K562 (cell line): ENCODE data around the gene AJM1. TPM values are rescaled to one million over a fixed set of nuclear protein-coding genes. Genes with fewer than 3 reads are reported as not detected.

ENCODE experiments used
- ATAC-seq: fragments of 200-7000 bp; cut with Tn5 transposase; 3 replicates; pipeline ENCODE4 v1.9.1; 2020; ENCODE audit warnings: moderate library complexity
- BruUV-seq: library from RNA; stranded (reverse); fragments of 400-500 nt; replicated peaks from 2 replicates; lab custom pipeline; 2021; lab: Mats Ljungman, UMichigan
- CTCF ChIA-PET: fragments of 300-600 bp; formaldehyde crosslinking; extraction: SDS; loops from one replicate; lab custom pipeline; 2021; ENCODE audit warnings: low intra/inter-chr PET ratio; lab: Yijun Ruan, JAX
- POLR2A ChIA-PET: fragments of 300-600, 350-650 bp; sonication (Branson Sonifier 250); formaldehyde crosslinking; extraction: SDS; loops from one replicate; lab custom pipeline; 2021; ENCODE audit warnings: antibody characterized with exemption, inconsistent platforms; lab: Yijun Ruan, JAX
- DNase-seq, 4 experiments: peaks; one replicate each; pipeline versions ENCODE4 v3.0.0 to v3.0.0-alpha.2; 2011 to 2018; ENCODE audit warnings: low spot score in 3 of 4, mixed read lengths in 3 of 4; ENCODE audit errors: extremely low read depth in 1 of 4
- FAIRE-seq: peaks from 2 replicates; lab custom pipeline; 2011; peaks lifted over from hg19 to GRCh38; lab: Jason Lieb, UNC
- H2AFZ ChIP-seq: 2 replicates; pipeline ENCODE4 v1.6.0; 2011; ENCODE audit warnings: low read depth, low read length, control low read depth, inconsistent platforms
- H3K27ac ChIP-seq: fragments of 200-600 bp; 3 replicates; pipeline ENCODE4 v1.8.0; 2011; ENCODE audit warnings: low read depth, mild to moderate bottlenecking, control low read depth, inconsistent platforms, low read length, moderate library complexity, mixed read lengths; ENCODE audit errors: extremely low read depth
- H3K27me3 ChIP-seq, 2 experiments: fragments of 300-600 bp in 1 of 2; 2 replicates in 1 of 2; 3 replicates in 1 of 2; pipeline versions ENCODE4 v1.6.0 to v1.8.0; 2011; ENCODE audit warnings: inconsistent platforms in 2 of 2, low read length in 2 of 2, mild to moderate bottlenecking in 1 of 2, mixed read lengths in 1 of 2, moderate library complexity in 1 of 2; ENCODE audit not compliant: control insufficient read depth in 2 of 2, insufficient read depth in 2 of 2
- H3K36me3 ChIP-seq: fragments of 300-600 bp; 3 replicates; pipeline ENCODE4 v1.8.0; 2011; ENCODE audit warnings: mild to moderate bottlenecking, low read length, inconsistent platforms; ENCODE audit not compliant: control insufficient read depth, insufficient read depth
- H3K4me1 ChIP-seq, 2 experiments: fragments of 200-600 bp in 1 of 2; replicated peaks in 1 of 2; 2 replicates in 1 of 2; 3 replicates in 1 of 2; pipeline versions ENCODE4 v1.5.1 to v1.8.0; 2011; ENCODE audit warnings: inconsistent platforms in 2 of 2, low read length in 2 of 2, mild to moderate bottlenecking in 1 of 2, mixed read lengths in 1 of 2, moderate library complexity in 1 of 2; ENCODE audit not compliant: control insufficient read depth in 2 of 2, insufficient read depth in 2 of 2
- H3K4me2 ChIP-seq: 2 replicates; pipeline ENCODE4 v1.6.1; 2011; ENCODE audit warnings: low read length, control low read depth, inconsistent platforms, mixed read lengths; ENCODE audit not compliant: insufficient read depth
- H3K4me3 ChIP-seq: fragments of 200-600 bp; sonication (generic), shearing (Covaris generic); 2 replicates; pipeline ENCODE4 v1.5.1; 2016; ENCODE audit warnings: control low read depth, inconsistent platforms
- H3K79me2 ChIP-seq: fragments of 200-600 bp; 3 replicates; pipeline ENCODE4 v1.8.0; 2011; ENCODE audit warnings: low read length, inconsistent platforms; ENCODE audit not compliant: control insufficient read depth, insufficient read depth
- H3K9ac ChIP-seq, 2 experiments: 2 replicates each; pipeline versions ENCODE4 v1.6.0 to v1.6.1; 2011; ENCODE audit warnings: low read depth in 2 of 2, low read length in 2 of 2, control low read depth in 1 of 2, inconsistent platforms in 1 of 2, mild to moderate bottlenecking in 1 of 2, mixed read lengths in 1 of 2; ENCODE audit not compliant: insufficient read depth in 1 of 2
- H3K9me1 ChIP-seq: one replicate; pipeline ENCODE4 v1.6.0; 2011; ENCODE audit warnings: inconsistent platforms, mild to moderate bottlenecking, low read length, moderate library complexity; ENCODE audit not compliant: control insufficient read depth, insufficient read depth
- H3K9me3 ChIP-seq: replicated peaks from 2 replicates; pipeline ENCODE4 v1.5.1; 2011; ENCODE audit warnings: low read depth, low read length, inconsistent platforms; ENCODE audit not compliant: control insufficient read depth, insufficient read depth
- H4K20me1 ChIP-seq: replicated peaks from 2 replicates; pipeline ENCODE4 v1.6.1; 2011; ENCODE audit warnings: low read length, inconsistent platforms, mixed read lengths; ENCODE audit not compliant: control insufficient read depth, insufficient read depth
- BRCA1 ChIP-seq, 2 experiments: fragments of 450-650 bp in 1 of 2; sonication (generic) in 1 of 2; formaldehyde crosslinking in 1 of 2; IDR thresholded peaks; 2 replicates each; pipeline versions ENCODE4 v1.5.0 to v1.6.1; 2017 to 2020; ENCODE audit warnings: mild to moderate bottlenecking in 1 of 2, missing genetic modification reagents in 1 of 2
- BRF1 ChIP-seq: IDR thresholded peaks from 3 replicates; pipeline ENCODE4 v1.6.1; 2011; ENCODE audit warnings: borderline replicate concordance, mild to moderate bottlenecking; ENCODE audit not compliant: insufficient read length; ENCODE audit errors: extremely low read depth
- CBX3 ChIP-seq, 2 experiments: IDR thresholded peaks; 1 replicate in 1 of 2; 2 replicates in 1 of 2; pipeline ENCODE4 v1.6.1; 2012; ENCODE audit warnings: inconsistent platforms in 2 of 2, low read length in 2 of 2, borderline replicate concordance in 1 of 2, control low read depth in 1 of 2
- CCNT2 ChIP-seq: IDR thresholded peaks from 2 replicates; pipeline ENCODE4 v1.6.1; 2011; ENCODE audit warnings: borderline replicate concordance, low read depth, mild to moderate bottlenecking, moderate library complexity, mixed read lengths, low read length; ENCODE audit not compliant: insufficient read length; ENCODE audit errors: extremely low read depth
- DDX20 ChIP-seq: fragments of 450-650 bp; IDR thresholded peaks from 2 replicates; pipeline ENCODE4 v1.6.1; 2016; ENCODE audit warnings: missing genetic modification characterization, low read depth, mild to moderate bottlenecking, missing compliant biosample characterization, moderate library complexity
- FOXA3 ChIP-seq, 2 experiments: fragments of 450-650 bp in 1 of 2; sonication (generic) in 1 of 2; formaldehyde crosslinking; IDR thresholded peaks in 1 of 2; conservative IDR thresholded peaks in 1 of 2; 2 replicates each; pipeline versions ENCODE4 v1.4.0 to v1.8.0; 2020 to 2022; ENCODE audit warnings: mild to moderate bottlenecking in 2 of 2, missing genetic modification reagents in 1 of 2
- FOXJ2 ChIP-seq: fragments of 200-800 bp; sonication (Bioruptor generic); IDR thresholded peaks from 2 replicates; pipeline ENCODE4 v1.6.1; 2016; ENCODE audit warnings: missing genetic modification characterization, missing compliant biosample characterization
- GABPB1 ChIP-seq: sonication (generic); formaldehyde crosslinking; IDR thresholded peaks from 2 replicates; pipeline ENCODE4 v1.8.0; 2022; ENCODE audit warnings: mild to moderate bottlenecking, missing genetic modification reagents
- JUNB ChIP-seq: fragments of 450-650 bp; formaldehyde crosslinking; conservative IDR thresholded peaks from 2 replicates; pipeline ENCODE4 v1.4.0; 2020; ENCODE audit warnings: mild to moderate bottlenecking
- KLF13 ChIP-seq: fragments of 450-650 bp; IDR thresholded peaks from 2 replicates; pipeline ENCODE4 v1.6.1; 2016; ENCODE audit warnings: missing genetic modification characterization, low read depth, mild to moderate bottlenecking, missing compliant biosample characterization, moderate library complexity, borderline replicate concordance
- MEF2A ChIP-seq: IDR thresholded peaks from 2 replicates; pipeline ENCODE4 v1.6.1; 2011; ENCODE audit warnings: low read depth, mild to moderate bottlenecking, low read length, moderate library complexity; ENCODE audit not compliant: control insufficient read depth
- NFE2 ChIP-seq: IDR thresholded peaks from 2 replicates; pipeline ENCODE4 v1.6.1; 2014; ENCODE audit warnings: antibody characterized with exemption, low read depth
- POLR2B ChIP-seq: fragments of 450-650 bp; IDR thresholded peaks from 2 replicates; pipeline ENCODE4 v1.6.1; 2018; ENCODE audit warnings: low read depth; ENCODE audit not compliant: partially characterized antibody
- SNAPC5 ChIP-seq: fragments of 250-450 bp; sonication (Bioruptor Pico); IDR thresholded peaks from 2 replicates; pipeline ENCODE4 v1.8.0; 2021; ENCODE audit warnings: moderate library complexity, mild to moderate bottlenecking, inconsistent platforms
- SPI1 ChIP-seq: IDR thresholded peaks from 2 replicates; pipeline ENCODE4 v1.6.1; 2011; ENCODE audit warnings: low read depth, low read length, control low read depth, borderline replicate concordance
- TCF7L2 ChIP-seq: fragments of 150-350 bp; IDR thresholded peaks from 2 replicates; pipeline ENCODE4 v1.6.1; 2016; ENCODE audit warnings: low read depth, mild to moderate bottlenecking, low read length, moderate library complexity
- ZNF146 ChIP-seq: IDR thresholded peaks from one replicate; pipeline ENCODE4 v1.6.1; 2018; ENCODE audit warnings: missing compliant biosample characterization; ENCODE audit not compliant: unreplicated experiment
- ZNF217 ChIP-seq: sonication (generic); formaldehyde crosslinking; IDR thresholded peaks from 2 replicates; pipeline ENCODE4 v1.8.0; 2022; ENCODE audit warnings: mild to moderate bottlenecking, missing genetic modification reagents
- ZNF253 ChIP-seq: fragments of 250-450 bp; sonication (Bioruptor Pico); conservative IDR thresholded peaks from 2 replicates; pipeline ENCODE4 v1.6.1; 2021; ENCODE audit warnings: mild to moderate bottlenecking
- ZNF764 ChIP-seq: fragments of 250-450 bp; sonication (Bioruptor Pico); IDR thresholded peaks from 2 replicates; pipeline ENCODE4 v1.4.0; 2020; ENCODE audit warnings: low read depth, mild to moderate bottlenecking, moderate library complexity
- WGBS: fragments of 100-300 bp; shearing (Covaris generic); methylation state at CpG from one replicate; pipeline ENCODE4 v1.1.6; 2016; ENCODE audit warnings: low coverage, mixed read lengths; ENCODE audit not compliant: insufficient coverage; ENCODE audit errors: missing lambda C conversion rate; 5-methylcytosine and 5-hydroxymethylcytosine counted together
- in situ Hi-C: fragments of 300-500 bp; cut with MboI; formaldehyde crosslinking; loops from 4 replicates; pipeline ENCODE4 v1.15.0; 2018; ENCODE audit warnings: inconsistent platforms, mixed read lengths
- intact Hi-C: fragments of 100-400 bp; cut with micrococcal nuclease; formaldehyde crosslinking; loops from 2 replicates; pipeline ENCODE4 v1.14.2; 2022
- polyA plus RNA-seq, 8 experiments: library from polyadenylated mRNA; depleted of rRNA in 4 of 8; stranded (reverse) in 5 of 8; unstranded in 3 of 8; fragments of >200 nt; fragmentation: Nextera tagmentation in 2 of 8; fragmentation: Illumina TruSeq in 1 of 8; extraction: Ambion mirVana in 2 of 8; extraction: Trizol in 1 of 8; gene quantifications; 2 replicates each; pipeline versions ENCODE4 v1.2.1 to v1.2.3, GENCODE V29; 2011 to 2014; ENCODE audit warnings: inconsistent platforms in 1 of 8, missing spikeins in 1 of 8
- total RNA-seq, 7 experiments: library from RNA; depleted of rRNA in 6 of 7; stranded (reverse); fragments of >200 nt in 6 of 7; fragmentation: Illumina TruSeq in 2 of 7; extraction: Trizol in 2 of 7; gene quantifications; 2 replicates each; pipeline versions ENCODE4 v1.2.1 to v1.2.3, GENCODE V29; 2011 to 2021; ENCODE audit warnings: low replicate concordance in 1 of 7
- TF ChIP-seq, protein P1 (sequence below): sonication (generic); formaldehyde crosslinking; IDR thresholded peaks from 2 replicates; pipeline ENCODE4 v1.5.0; 2020; ENCODE audit warnings: missing genetic modification reagents

AJM1 gene
- total and polyA plus RNA-seq, 9 of the 15 experiments (the other 6 are each of a cell fraction or from before 2014, with no cell fraction given): 0.01 to 3.7 (median 0.65) TPM; not detected in 1

DNA sequence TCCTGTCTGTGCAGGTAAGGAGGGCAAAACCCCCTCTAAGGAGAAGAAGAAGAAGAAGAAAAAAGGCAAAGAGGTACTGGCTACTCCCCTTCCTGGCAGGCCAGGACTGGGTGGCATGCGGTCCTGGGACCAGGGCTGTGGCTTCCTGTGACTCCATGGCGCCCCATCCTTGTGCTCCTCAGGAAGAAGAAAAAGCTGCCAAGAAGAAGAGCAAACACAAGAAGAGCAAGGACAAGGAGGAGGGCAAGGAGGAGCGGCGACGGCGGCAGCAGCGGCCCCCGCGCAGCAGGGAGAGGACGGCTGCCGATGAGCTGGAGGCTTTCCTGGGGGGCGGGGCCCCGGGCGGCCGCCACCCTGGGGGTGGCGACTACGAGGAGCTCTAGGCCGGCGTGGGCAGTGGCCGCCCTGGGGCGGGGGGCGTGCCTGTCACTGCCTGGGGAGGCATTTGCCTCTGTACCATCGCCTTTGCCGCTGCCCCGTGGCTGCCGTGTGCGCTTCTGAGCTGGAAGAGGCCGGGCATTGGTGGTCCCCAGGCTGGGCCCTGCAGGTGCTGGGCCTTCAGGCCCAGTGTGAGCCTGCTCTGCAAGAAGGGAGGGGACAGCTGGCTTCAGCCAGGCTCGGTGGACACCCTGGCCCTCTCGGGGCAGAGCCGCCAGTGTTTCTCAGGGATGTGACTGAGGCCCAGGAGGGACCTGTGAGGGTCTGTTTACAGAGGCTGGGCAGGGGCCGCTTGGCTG, 2.0 kb upstream of the AJM1 start:
- Histone ChIP-seq H3K9me3 (no peaks in the 10 kb centered on the region), H3K79me2 (no peaks in the 10 kb centered on the region), H3K27me3 (no peaks in the 10 kb centered on the region), H3K27ac (peak overlapping the region; percentile 28; the same call in 2 of the 3 replicates), H3K4me2 (no peak overlapping the region; the same call in 1 of the 2 replicates), H3K4me1 (peaks cover 12 to 92% of the 10 kb centered on the region in 2 experiments), H3K4me3 (no peak overlapping the region), H3K36me3 (peaks cover 54% of the 10 kb centered on the region; the same call in 2 of the 3 replicates), H2AFZ (no peak overlapping the region), H3K9ac (peak overlapping the region in 1 of 2 experiments; percentile 75; a peak in 3 of 4 replicates), H4K20me1 (peaks cover 17% of the 10 kb centered on the region), H3K9me1 (no peaks in the 10 kb centered on the region)
- ChIA-PET CTCF (no interaction called here), POLR2A (interaction anchor here (0.6 to 2.6 kb wide), 10 partner anchors 8 to 182 kb away, joined by 3 to 10 read pairs (median 3); partner anchors contain the start of gene TMEM141)
- 39% methylated on average over 15 of the region's 32 CpGs for whole genome bisulfite sequencing
- peak; percentile 72 for FAIRE-seq
- TSS peak; percentile 84 for BruUV-seq
- ATAC-seq: peak; percentile 62
- intact Hi-C loops (loop anchor here (2.0 kb wide), 1 partner anchor 54 kb away; no protein-coding TSS in a partner anchor), in situ Hi-C loops (no loop called here)
- peak; percentile 74 to 83 (median 78) for DNase-seq
- no peak for TF ChIP-seq NFE2
- TF ChIP-seq, protein P1, sequence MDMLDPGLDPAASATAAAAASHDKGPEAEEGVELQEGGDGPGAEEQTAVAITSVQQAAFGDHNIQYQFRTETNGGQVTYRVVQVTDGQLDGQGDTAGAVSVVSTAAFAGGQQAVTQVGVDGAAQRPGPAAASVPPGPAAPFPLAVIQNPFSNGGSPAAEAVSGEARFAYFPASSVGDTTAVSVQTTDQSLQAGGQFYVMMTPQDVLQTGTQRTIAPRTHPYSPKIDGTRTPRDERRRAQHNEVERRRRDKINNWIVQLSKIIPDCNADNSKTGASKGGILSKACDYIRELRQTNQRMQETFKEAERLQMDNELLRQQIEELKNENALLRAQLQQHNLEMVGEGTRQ: no peak
- no peak for TF ChIP-seq CBX3 (IDR thresholded peaks at IDR 0.05; ENCODE audit: borderline replicate concordance in 1 of 2, low read length in 2 of 2)
- TF ChIP-seq ZNF217 (CRISPR knock-in tag): peak; percentile 29; the same call in 1 of the 2 replicates
- no peak for TF ChIP-seq DDX20
- TF ChIP-seq GABPB1 (CRISPR knock-in tag): no peak
- peak; percentile 37 for TF ChIP-seq POLR2B
- TF ChIP-seq MEF2A: no peak
- no peak for TF ChIP-seq ZNF253
- TF ChIP-seq BRCA1 (IDR thresholded peaks at IDR 0.05): no peak
- no peak for TF ChIP-seq BRCA1 (CRISPR knock-in tag; IDR thresholded peaks at IDR 0.05)
- TF ChIP-seq SNAPC5 (CRISPR knock-in tag): no peak
- TF ChIP-seq FOXA3 (CRISPR knock-in tag; conservative IDR thresholded peaks at IDR 0.05 in 1 of 2, IDR thresholded peaks at IDR 0.05 in 1 of 2): no peak
- no peak for TF ChIP-seq BRF1
- TF ChIP-seq JUNB (CRISPR knock-in tag): no peak
- TF ChIP-seq FOXJ2 (tag): no peak
- TF ChIP-seq ZNF146 (CRISPR knock-in tag): no peak
- no peak for TF ChIP-seq ZNF764 (CRISPR knock-in tag)
- TF ChIP-seq TCF7L2: no peak
- TF ChIP-seq SPI1: no peak
- TF ChIP-seq CCNT2: peak; percentile 88
- TF ChIP-seq KLF13 (tag): peak; percentile 58; the same call in 1 of the 2 replicates
